Embryonic facial prominence (tissue), 1 donor: ENCODE results near the gene TLE5.

Experiments used
- DNase-seq: peaks from one replicate; pipeline ENCODE4 v3.0.0-alpha.2; 2016; ENCODE audit errors: extremely low spot score

The TLE5 gene

DNA sequence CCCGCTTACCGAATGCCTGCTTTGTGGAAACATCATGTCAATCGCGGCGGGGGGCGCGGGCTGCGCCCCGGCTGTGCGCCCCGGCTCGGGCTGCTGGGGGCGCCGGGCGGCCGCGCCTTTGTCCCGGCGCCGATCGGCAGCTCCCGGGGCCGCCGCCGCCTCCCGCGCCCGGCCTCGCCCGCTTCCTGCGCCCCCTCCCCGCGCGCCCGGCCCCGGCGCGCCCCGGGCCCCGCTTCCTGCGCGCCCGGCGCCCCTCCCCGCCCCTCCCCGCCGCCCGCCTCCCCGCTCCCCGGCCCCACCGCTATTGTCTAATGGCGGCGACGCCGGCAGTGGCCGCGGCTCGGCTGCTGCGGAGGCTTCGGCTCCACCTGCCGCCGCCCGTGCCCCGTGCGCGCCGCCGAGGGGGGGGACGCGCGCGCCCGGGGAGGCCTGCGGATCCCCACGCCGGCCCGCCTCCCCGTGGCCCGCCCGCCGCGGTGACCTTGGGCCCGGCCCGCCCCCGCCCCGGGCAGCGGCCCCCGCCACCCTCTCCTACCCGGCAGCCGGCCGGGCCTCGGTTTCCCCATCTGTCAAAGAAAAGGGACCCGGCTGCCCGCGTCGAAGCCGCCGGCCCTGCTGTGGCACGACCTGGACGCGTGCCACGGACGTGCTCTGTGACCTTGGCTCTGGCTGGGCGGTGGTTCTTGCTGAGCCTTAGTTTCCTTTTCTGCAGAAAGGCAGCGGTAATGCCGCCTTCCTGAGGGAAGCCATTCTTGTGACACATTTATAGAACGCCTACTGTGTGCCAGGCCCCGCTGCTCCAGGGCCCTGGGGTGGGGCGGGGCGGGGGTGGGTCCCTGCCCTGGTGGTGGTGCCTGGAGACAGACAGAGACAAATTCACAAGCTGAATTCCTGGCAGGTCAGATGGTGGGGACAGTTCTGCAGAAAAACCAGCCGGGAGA, at the start of gene TLE5:
TSS of gene TLE5 (minus strand) at position 331 of the 941 bp plus-strand sequence. CDS start at position 36, 295 bp downstream.
- DNase-seq = peak; percentile 29

GRCh38 chr19:3111586-3112247, 49.4 kb upstream of the TLE5 start:
- no peak for DNase-seq

GRCh38 chr19:3110126-3110825, 48.0 kb upstream of the TLE5 start:
- no peak for DNase-seq

DNA sequence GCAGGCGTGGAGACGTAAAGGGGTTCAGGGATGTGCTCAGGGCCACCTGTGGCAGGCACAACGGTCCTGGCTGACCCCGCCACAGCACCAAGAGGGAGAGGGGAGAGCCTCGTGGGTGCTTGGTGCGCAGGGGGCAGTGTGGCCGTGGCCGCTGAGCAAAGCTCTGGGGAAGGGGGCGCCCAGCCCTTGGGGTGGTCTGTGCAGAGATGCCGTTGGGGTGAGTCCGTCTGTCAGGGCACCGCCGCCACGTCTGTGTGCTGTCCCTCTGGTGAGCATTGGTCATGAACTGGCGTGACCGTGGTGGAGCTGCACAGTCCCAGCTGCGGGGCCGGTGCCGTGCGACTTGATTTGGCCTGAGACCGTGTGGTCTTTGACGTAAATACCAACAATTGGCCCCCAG, 47.2 kb upstream of the TLE5 start:
- no peak for DNase-seq

DNA sequence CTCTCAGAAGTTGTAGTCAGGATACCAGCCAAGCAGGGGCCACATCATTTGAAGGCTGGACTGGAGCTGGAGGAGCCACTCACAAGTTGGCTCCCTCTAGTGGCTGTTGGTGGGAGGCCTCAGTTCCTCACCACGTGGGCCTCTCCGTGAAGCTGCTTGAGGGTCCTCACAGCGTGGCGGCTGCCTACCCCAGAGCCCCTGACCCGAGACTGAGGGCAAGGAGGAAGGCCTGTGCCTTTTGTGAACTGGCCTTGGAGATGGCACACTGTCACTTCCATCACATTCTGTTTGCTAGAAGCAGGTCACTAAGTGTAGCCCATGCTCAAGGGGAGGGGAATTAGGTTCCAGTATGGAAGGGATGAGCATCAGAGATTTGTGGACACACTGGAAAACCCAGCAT, 46.5 kb upstream of the TLE5 start:
- no peak for DNase-seq

GRCh38 chr19:3107658-3108057, 45.4 kb upstream of the TLE5 start:
- no peak for DNase-seq

DNA sequence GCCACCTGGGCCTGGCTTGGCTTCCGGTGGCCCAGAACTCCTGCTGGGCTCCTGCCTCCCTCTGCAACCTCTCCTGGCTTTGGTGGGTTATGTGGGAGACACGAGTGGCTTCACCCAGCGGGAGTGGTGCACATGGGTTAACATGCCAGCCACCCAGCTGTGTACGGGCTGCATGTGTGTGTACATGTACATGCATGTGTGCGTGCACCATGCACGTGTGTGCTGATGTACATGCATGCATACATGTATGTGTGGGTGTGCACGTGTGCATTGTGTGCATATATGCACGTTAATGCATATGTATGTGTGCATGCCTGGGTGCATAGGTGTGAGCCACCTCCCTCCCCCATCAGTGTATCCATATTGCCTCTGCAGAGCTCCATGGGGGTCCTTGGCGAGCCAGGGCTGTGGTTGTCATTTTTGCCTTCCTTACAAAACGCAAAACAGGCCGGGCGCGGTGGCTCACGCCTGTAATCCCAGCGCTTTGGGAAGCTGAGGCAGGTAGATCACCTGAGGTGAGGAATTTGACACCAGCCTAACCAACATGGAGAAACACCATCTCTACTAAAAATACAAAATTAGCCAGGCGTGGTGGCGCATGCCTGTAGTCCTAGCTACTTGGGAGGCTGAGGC, 44.3 kb upstream of the TLE5 start:
- DNase-seq = no peak

- no peak for DNase-seq
Observed at GRCh38 chr19:3105641-3106508, 43.6 kb upstream of the TLE5 start.

DNA sequence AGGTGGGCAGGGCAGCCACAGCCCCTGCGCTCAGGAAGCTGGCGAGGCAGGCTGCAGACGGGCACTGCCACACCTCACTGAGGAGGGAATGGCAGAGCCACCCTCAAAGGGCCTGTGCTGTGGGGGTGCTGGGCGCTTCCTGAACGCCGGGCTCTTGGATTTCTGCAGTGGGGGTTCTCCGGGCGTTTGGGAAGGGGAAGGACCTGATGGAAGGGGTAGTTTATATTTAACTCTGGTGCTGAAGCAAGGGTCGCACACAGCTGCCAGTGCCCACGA, 42.4 kb upstream of the TLE5 start:
- no peak for DNase-seq

- no peak for DNase-seq
Observed at GRCh38 chr19:3102239-3103140, 40.2 kb upstream of the TLE5 start.

DNA sequence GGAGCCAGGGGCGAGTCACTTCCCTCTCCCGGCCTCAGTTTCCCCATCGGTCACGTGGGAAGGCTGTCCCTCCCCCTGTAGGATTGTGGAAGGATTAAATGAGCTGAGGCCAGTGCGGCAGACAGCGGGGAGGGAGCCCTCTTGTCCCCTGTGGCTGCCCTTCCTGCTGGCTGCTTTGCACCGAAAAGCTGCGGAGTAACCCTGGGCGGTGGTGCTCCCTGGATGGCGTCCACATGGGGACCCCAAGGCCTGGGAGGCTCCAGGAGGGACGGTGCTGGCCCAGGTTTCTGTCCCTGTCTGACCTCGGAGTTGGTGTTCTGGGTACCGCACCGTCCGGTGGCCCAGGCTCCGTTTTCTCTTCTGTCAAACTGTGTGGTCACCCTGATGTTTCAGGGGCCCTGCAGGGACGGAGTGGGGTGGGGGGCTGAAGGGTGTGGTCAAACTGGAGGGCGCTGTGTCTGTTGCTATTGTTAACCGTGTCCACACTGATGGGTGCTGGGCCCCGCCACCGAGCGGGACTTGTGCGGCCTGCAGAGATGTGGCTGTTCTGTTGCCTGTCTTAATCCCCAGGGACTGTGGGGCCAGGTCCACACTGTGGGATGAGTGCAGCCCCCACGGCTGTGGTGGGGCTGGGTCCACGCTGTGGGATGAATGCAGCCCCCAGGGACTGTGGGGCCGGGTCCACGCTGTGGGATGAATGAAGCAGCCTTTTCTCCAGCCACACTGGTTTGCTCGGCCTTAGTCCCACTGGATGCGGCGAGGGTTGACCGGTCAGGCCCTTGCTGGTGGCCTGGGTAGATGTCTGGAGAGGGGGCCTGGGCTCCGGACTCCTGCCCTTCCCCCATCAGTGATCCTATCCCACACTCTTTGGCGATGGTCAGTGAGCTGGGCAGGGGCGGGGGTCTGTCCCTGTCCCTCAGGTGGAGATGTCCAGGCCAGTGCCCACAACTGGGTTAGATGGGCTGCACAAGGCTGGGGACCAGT, 38.7 kb upstream of the TLE5 start:
- DNase-seq = no peak

DNA sequence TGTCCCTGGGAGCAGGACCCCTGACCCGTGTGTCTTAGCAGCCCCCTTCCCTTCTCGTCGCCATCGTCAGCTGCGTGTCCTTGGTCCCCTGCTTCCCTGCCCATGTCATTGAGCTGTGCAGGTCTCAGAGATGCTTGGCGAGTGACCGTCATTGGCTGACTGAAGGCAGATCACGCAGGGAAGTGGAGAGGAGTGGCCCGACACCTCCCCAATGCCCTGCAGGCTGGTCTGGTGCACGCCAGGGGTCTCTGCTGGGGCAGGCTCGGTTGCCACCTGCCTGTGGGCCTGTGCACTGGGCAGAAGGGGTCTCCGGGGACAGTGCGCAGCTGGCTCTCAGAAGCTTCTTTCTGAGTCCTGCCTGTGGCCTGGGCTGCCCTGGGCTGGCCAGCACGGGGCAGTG, 38.0 kb upstream of the TLE5 start:
- DNase-seq = no peak

- DNase-seq = no peak
Observed at GRCh38 chr19:3099347-3100145, 37.3 kb upstream of the TLE5 start.

- no peak for DNase-seq
Observed at GRCh38 chr19:3098515-3099346, 36.4 kb upstream of the TLE5 start.

DNA sequence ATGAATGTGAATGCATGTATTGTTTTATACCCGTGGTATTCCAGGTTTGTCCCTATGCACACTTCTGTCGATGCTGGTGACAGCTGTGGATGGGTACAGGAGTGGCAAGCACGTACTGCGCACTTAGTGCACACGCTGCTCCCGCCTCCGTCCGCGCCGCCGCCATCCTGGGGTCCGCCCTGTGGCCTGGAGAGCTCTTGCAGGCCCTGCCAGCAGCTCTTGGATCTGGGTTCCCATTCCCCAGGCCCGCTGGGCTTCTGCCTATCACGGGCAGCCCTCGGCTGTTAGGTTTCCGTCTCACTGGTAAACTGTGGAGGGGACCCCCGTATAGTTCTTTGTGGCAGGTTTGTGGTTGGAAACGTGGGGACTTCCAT, 35.8 kb upstream of the TLE5 start:
- DNase-seq = no peak

DNA sequence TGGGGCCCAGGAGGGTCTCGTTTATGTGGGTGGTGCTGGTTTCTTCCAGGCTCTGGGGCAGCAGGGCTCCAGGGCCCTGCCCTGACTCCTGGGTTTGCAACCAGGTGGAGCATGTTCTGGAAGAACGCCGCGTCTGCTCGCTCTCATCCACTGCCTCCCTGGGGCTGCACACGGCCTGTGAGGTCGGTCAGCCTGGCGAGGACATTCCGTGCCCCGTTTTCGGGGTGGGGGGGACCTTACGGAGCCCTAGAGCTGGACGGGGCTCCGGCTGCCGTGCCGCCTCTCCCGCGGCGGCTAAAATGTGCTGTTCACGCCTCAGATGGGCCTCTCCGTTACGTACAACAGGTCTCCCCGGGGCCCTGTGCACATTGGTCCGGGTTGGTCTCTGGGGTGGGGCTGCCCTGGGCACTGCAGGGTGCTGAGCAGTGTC, 35.2 kb upstream of the TLE5 start:
- DNase-seq = no peak

- no peak for DNase-seq
Observed at GRCh38 chr19:3096902-3097326, 34.6 kb upstream of the TLE5 start.
